Sciatic nerve (tissue), 2 donors: ENCODE measurements around the gene HERPUD2. TPM values are rescaled to one million over a fixed set of nuclear protein-coding genes. Genes with fewer than 3 reads are reported as not detected.
"Not testable (repeated sequence)": the region's sequence is repeated elsewhere in the genome, so short reads cannot be mapped to it uniquely, and the experiment has no call there.

Source experiments
- ATAC-seq: fragments of 200-7000 bp; cut with Tn5 transposase; one replicate; pipeline ENCODE4 v1.9.1; 2020; ENCODE audit warnings: mild to moderate bottlenecking, moderate library complexity
- DNase-seq: peaks from one replicate; pipeline ENCODE4 v3.0.0-alpha.2; 2020; ENCODE audit warnings: low spot score
- intact Hi-C: fragments of 100-400 bp; cut with DNase I; formaldehyde crosslinking; loops from one replicate; pipeline ENCODE4 v1.14.2; 2022
- total RNA-seq: library from RNA; stranded (reverse); fragmentation: NEBNext Ultra II Directional; extraction: Animal tissue kit (Norgen Biotek cat#: 25700); gene quantifications from one replicate; pipeline ENCODE4 v1.2.1, GENCODE V29; 2021
- donor health status: DM: no; HTN: no; CAD: no.
- donor health status: DM: no; HTN: no; CAD: no.

The HERPUD2 gene
- total RNA-seq, 1 donor from 2014 or later, result 33.8 TPM

DNA sequence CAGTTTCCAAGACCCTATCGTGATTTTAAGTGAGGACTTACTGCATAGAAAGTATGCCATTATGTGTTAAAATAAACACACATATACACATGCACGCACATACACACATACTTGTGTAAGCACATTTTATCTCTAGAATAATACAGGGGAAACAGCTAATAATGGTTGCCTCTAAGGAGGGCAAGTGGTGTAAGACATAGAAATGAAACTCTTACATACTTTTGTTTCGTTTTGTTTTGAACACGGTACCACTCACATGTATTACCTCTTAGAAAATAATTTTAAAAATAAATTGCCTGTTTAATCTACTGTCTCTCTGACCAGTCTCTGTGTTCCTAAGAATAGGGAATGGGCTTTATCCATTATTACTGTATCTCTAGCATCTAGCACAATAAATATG is 49.2 kb downstream of the HERPUD2 start:
- DNase-seq (no peak), ATAC-seq (no peak)
- intact Hi-C loops, result no loop called here

DNA sequence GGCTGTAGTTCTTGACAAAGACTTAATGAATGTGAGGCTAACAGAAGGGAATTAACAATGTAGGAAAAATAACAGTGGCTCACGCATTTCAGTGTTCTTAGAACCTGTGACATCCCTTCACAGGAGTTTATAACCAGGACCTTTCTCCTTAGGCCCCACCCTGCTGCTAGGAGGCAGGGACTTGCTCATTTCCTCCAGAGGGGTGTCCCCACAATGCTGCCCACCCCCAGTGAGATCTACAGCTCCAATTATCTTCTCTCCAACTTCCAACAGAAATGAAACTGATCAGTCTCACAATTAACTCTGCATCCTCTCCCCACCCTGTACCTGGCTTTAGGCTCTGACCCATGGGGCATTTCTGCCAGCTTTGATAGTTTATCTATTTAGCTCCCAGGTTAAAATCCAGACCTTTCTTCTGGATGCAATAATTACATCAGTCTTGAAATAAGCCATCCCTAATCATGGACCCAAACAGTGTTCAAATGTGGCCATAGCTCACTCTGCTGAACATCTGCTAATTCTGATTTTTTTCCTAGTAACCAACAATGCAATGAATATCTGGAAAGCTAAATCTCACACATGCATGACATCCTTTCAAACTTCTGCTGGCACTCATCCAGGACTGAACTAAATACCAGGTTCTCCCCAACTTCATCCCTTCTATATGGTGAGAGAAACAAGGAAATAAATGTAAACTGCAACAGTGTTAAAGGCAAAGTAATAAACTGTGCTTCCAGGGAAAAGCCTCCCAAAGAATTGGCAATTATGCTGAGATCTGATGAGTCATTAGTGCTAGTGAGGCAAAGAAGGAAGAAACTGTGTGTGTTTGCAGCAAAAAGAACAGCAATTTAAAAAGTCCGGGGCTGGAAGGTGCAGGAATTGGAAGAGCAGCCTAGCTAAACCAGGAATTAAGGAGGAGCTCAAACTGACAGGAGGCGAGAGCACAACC is 64.6 kb downstream of the HERPUD2 start:
- ATAC-seq (no peak), DNase-seq (no peak)
- intact Hi-C loops, result no loop called here

DNA sequence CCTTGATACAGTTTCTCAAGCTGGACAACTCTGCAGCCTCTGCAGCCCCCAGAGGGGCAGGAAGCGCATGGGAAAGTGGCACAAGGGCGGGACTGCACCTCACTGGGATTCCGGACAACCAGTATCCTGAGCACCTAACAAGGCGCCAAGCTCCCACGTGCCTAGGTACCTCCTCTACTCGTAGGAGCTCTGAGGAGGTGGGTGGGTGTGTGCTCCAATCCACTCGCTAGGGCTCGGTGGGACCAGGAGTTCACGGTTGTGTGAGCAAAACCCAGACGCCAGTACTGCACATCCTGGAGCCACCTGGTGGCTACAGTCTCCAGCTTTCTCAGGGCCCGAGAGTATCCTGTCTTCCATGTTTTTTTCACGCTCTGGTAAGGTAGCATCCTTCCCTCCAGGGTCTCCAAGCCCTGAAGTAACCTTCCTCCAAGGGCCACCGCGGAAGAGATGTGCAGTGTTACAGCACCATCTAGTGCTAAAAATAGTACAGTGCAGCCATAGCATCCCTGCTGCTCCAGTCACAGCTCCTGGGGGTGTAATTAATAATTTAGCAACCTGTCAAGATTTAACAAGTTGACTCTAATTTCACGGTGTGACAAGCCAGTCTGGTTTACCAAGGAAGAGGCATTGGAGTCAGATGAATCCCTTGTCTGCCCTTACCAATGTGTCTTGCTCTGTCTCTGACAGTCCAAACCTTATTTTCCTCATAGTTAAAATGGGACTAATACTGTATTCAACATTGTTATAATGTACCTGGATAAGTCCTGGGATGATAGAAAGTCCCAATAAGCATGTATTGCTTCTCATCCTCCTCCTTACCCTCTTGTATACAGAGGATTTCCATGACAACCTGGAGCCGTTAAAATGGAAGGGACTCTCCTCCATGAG is 70.4 kb downstream of the HERPUD2 start:
- intact Hi-C loops, result no loop called here
- ATAC-seq, result peak; percentile 81
- DNase-seq, result no peak

DNA sequence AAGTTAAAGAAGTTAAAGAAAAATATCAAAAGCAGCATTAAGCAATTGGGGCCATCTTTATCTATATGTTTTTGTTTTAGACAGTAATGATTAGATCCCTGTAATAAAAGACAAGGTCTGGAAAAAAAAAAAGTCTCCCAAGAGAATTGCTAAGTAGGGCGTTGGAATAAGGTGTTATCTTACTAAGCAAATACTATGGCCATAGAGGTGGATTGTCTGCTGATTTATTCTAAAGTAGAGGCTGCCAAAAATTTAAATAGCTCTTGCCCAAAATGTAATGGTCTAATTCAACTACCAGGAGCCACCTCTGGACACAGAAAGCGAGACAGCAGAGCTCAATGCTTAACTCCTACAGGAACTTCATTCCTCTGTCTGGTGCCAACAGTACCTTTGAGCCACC is 71.6 kb downstream of the HERPUD2 start:
- intact Hi-C loops, result no loop called here
- ATAC-seq, result no peak
- no peak for DNase-seq

DNA sequence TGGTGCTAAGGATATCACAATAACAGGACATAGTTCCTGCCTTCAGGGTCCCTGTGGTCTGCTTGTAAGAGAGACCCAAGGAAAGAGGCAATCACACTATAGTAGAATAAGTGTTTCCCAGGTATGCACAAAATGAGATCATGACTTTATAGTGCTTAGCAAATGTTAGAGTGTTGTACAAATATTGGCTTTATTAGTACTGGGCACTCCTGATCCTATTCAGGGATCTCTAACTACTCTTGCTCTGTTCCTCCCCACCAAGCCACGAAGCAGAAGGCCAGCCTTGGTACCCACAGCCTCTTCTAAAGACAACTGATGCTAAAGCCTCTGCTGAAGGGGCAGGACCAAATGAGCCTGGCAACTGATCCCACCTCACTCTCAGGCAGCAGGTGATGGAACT is 75.1 kb downstream of the HERPUD2 start:
- ATAC-seq, result no peak

DNA sequence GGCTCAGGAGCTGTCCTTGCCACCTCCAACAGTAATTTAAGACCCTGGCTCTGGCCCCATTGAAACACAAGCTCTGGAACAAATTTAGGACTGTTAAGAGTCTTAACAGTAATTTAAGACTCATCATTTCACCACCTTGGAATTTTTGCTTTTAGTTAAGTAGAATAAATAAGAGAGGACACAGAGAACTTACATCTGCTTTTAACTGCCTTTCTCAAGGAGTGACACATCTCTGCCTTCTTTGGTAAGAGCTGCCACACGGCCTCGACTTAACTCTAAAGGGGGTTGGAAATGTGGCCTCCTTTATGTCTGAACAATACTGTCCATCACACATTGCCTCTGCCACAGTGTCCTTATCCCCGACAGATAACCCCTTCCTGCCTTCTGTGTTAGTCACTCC is 77.9 kb downstream of the HERPUD2 start:
- intact Hi-C loops, result no loop called here
- ATAC-seq, result no peak

More for the DNA sequence above, 75.1 kb downstream of the HERPUD2 start:
- DNase-seq, result no peak
- intact Hi-C loops, result no loop called here

DNA sequence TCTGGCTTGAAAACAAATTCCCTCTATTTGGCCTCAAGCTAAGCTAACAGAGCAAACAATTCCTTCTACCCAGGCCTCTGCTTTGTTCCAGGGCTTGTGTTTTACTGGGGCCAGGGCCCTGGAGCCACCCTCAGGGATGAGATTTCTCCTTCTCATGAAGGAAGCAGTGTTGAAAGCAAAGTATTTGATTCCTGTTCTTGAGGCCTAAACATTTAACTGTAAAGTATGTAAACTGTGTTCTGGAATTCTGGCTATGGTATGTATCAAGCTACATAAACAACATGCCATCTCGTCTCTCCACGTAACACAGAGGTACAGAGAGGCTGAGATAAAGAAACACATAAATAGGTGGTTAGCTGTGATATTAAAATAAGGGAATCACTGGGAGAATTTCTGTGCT is 81.8 kb downstream of the HERPUD2 start:
- DNase-seq, result no peak
- intact Hi-C loops, result no loop called here
- ATAC-seq, result no peak

More for the DNA sequence above, 77.9 kb downstream of the HERPUD2 start:
- no peak for DNase-seq

DNA sequence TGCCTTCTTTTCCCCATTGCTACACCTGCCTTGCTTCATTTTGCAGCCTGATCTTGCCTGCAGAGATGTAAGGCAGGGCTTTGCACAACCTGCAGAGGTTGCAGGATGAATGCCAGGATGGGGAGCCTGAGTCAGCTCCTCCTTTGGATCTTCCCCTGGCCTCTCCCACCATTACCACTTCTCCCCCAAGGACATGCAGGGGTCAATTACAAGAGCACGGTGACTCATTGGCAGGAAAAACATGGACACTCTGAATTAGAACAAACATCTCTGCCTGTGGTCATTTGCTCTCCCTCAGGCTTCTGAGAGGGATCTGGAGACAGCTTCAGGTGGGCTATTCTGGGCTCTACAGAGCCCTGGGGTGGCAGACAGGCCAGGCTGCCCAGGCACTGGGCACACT is 89.2 kb downstream of the HERPUD2 start:
- peak; percentile 30 for ATAC-seq
- intact Hi-C loops, result no loop called here

DNA sequence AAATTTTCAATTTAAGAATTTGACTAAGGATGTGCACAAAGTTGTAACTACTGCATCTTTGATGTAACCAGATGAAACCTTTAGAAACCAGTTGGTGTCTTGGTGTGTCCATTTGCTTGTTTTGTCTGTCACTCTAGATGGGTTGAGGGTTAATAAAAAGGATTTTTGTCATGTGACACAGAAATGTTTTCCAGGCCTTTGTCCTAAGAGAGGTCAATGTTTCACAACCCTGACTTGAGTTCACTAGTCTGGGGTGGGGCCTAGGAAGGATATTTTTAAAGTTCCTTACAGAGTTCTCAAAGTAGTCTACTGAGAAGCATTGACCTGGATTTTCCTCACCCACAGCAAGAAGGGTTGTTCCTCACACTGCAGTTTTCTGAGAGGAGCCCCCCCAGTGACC is 90.3 kb downstream of the HERPUD2 start:
- DNase-seq (no peak), ATAC-seq (peak; percentile 46)
- intact Hi-C loops, result no loop called here

More for the DNA sequence above, 89.2 kb downstream of the HERPUD2 start:
- DNase-seq, result no peak

DNA sequence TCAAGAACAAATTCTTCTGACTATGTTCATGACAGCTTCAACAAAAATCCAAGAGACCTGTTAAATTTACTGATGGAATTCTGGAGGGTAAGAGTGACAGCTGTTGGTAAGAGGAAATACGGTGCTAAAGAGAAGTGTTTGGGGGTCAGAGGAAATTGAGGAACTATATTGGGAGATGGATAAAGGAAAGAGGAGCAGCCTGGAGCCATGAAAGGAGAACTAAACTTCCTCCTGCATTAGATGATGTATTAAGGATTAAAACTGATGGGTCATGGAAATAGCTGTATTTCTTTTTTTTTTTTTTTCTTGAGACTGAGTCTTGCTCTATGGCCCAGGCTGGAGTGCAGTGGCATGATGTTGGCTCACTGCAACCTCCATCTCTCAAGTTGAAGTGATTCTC is 95.3 kb downstream of the HERPUD2 start:
- DNase-seq (no peak), ATAC-seq (no peak)
- intact Hi-C loops, result no loop called here

DNA sequence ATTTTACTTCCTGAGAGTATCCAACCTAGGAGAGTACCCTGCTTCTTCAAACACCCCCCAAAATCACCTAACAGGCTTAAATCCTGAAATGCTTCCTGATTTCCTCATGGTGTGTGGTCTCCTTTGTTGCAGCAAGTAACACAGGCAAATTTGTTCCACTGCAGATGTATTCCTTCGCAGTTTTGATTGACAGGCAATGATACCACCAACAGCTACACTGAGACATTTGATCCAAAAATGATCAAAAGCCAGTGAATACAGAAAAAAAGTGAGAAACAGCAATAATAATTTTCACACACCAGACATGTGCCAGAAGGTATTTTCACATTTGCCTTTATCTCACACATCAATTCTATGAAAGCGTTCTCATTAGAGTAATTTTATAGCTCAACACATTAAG is 95.9 kb downstream of the HERPUD2 start:
- intact Hi-C loops, result no loop called here

DNA sequence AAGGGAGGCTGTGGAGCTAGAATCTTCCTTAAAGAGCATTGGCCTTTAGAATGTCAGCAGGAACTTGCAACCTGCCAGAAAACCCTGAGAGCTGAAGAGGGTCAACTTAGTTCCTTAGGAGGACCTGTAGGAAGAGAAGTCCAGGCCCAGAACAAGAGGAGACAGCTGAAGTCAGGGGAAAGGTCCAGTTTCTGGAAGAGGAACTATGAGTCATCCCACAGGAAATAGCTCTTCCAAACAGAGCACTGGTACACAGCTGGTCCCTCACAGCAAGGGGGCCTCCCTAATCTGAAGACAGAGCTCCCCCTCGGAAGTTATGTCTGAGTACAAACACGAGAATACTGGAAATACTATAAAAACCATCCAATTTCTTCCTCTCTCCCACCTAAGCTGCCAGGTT is 98.9 kb downstream of the HERPUD2 start:
- intact Hi-C loops, result no loop called here
- DNase-seq (no peak), ATAC-seq (peak; percentile 30)

More for the DNA sequence above, 95.9 kb downstream of the HERPUD2 start:
- DNase-seq, result no peak
- no peak for ATAC-seq

DNA sequence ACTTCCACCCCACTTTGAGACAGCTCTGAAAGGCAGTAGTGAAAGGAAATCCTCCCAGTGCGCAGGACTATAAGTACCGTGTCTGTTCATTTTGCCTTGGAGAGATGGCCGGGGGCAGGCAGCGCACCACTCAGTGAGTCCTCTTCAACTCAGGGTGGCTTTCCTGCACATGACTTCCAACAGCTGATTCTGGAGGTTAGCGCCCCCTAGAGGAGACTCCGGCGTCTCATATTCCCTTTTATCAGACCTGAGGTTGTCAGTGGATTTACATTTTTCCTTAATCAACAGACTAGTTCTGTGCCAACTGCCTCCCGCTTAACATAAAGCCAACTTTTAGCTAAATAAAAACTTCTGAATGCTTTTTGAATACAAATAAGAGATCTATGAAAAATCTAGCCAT is 101.0 kb downstream of the HERPUD2 start:
- DNase-seq (no peak), ATAC-seq (no peak)
- intact Hi-C loops, result no loop called here

DNA sequence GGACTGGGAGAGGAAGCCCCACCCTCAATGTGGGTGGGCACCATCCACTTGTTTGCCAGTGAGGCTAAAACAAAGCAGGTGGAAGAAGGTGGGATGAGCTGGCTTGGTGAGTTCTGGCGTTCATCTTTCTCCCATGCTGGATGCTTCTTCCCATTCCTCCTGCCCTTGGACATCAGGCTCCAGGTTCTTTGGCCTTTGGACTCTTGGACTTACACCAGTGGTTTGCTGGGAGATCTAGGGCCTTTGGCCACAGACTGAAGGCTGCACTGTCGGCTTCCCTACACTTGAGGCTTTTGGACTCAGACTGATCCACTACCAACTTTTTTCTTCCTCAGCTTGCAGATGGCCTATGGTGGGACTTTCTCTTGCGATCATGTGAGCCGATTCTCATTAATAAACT is 106.3 kb downstream of the HERPUD2 start:
- intact Hi-C loops, result no loop called here
- no peak for ATAC-seq
- DNase-seq, result no peak

DNA sequence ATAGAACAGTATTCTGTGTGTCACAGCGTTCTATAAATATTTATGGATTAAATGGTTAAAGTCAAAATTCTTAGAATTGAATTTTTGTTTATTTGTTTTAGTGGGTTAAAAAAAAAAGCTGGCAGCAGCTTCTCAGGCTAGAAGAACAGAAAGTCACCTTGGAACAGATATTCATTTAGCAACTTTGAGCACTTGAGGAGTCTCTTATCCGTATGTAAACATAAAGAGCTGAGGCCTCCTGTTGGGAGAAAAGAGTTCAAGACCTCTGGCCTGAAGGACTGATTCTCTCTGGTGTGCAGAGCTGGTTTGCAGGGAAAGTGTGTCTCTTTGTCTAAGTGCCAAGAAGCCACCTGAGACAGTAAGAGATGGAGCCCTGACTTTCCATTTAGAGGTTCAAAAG is 109.9 kb downstream of the HERPUD2 start:
- no peak for DNase-seq
- no peak for ATAC-seq
- intact Hi-C loops, result no loop called here

DNA sequence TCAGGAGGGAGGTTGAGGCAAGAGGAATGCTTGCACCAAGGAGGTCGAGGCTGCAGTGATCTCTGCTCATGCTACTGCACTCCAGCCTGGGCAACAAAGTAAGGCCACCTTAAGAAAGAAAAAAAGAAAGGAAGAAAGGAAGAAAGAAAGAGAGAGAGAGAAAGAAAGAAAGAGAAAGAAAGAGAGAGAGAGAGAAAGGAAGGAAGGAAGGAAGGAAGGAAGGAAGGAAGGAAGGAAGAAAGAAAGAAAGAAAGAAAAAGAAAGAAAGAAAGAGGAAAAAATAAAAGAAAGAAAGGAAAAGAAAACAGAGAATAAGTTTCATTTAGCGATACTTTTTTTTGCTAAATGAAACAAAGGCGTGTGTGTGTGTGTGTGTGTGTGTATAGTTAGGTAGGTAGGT is 110.4 kb downstream of the HERPUD2 start:
- ATAC-seq, DNase-seq, intact Hi-C loops: not testable (repeated sequence)
